Neural progenitor cell (in vitro differentiated cells): ENCODE data around the gene INTS11. TPM values are rescaled to one million over a fixed set of nuclear protein-coding genes. Genes with fewer than 3 reads are reported as not detected.

Source experiments
- DNase-seq: peaks from one replicate; pipeline ENCODE4 v3.0.0-alpha.2; 2016; ENCODE audit warnings: low spot score
- H2AFZ ChIP-seq: fragments of 200-600 bp; sonication (generic); replicated peaks from 2 replicates; pipeline ENCODE4 v1.6.1; 2016; ENCODE audit warnings: antibody characterized with exemption
- H3F3A ChIP-seq: fragments of 200-600 bp; sonication (generic); 2 replicates; pipeline ENCODE4 v1.6.1; 2016; ENCODE audit warnings: antibody characterized with exemption, low read depth
- H3K27ac ChIP-seq: fragments of 200-600 bp; sonication (generic); 2 replicates; pipeline ENCODE4 v1.5.1; 2016; ENCODE audit warnings: mild to moderate bottlenecking
- H3K27me3 ChIP-seq: fragments of 200-600 bp; sonication (generic); 2 replicates; pipeline ENCODE4 v1.6.1; 2016; ENCODE audit warnings: mild to moderate bottlenecking, moderate library complexity
- H3K36me3 ChIP-seq: fragments of 200-600 bp; sonication (generic); 2 replicates; pipeline ENCODE4 v1.5.1; 2016
- H3K4me1 ChIP-seq: fragments of 200-600 bp; sonication (generic); 2 replicates; pipeline ENCODE4 v1.6.1; 2016; ENCODE audit warnings: mixed run types
- H3K4me2 ChIP-seq: fragments of 200-600 bp; sonication (generic); 2 replicates; pipeline ENCODE4 v1.6.1; 2016
- H3K4me3 ChIP-seq: fragments of 200-600 bp; sonication (generic); 2 replicates; pipeline ENCODE4 v1.5.1; 2016
- H3K79me2 ChIP-seq: fragments of 200-600 bp; sonication (generic); 2 replicates; pipeline ENCODE4 v1.6.1; 2016; ENCODE audit warnings: low read depth
- H3K9ac ChIP-seq: fragments of 200-600 bp; sonication (generic); 2 replicates; pipeline ENCODE4 v1.6.1; 2016
- H3K9me3 ChIP-seq: fragments of 200-600 bp; sonication (generic); 2 replicates; pipeline ENCODE4 v1.5.1; 2016; ENCODE audit warnings: low read depth
- H4K20me1 ChIP-seq: fragments of 200-600 bp; sonication (generic); 2 replicates; pipeline ENCODE4 v1.6.1; 2016; ENCODE audit warnings: low read depth
- H3K27ac Mint-ChIP-seq: 3 replicates; pipeline ENCODE4 v1.8.0; 2021; ENCODE audit warnings: mixed read lengths
- H3K27me3 Mint-ChIP-seq: 2 replicates; pipeline ENCODE4 v1.8.0; 2022; ENCODE audit warnings: low read depth, mild to moderate bottlenecking, inconsistent platforms, moderate library complexity, mixed read lengths; ENCODE audit not compliant: insufficient read depth
- H3K36me3 Mint-ChIP-seq: 3 replicates; pipeline ENCODE4 v1.8.0; 2021; ENCODE audit warnings: mixed read lengths
- H3K4me1 Mint-ChIP-seq: 3 replicates; pipeline ENCODE4 v1.8.0; 2021; ENCODE audit warnings: mixed read lengths
- H3K4me3 Mint-ChIP-seq: 3 replicates; pipeline ENCODE4 v1.8.0; 2021; ENCODE audit warnings: mild to moderate bottlenecking, moderate library complexity, mixed read lengths
- H3K9me3 Mint-ChIP-seq: 3 replicates; pipeline ENCODE4 v1.8.0; 2020; ENCODE audit warnings: mixed read lengths
- CTCF ChIP-seq: fragments of 200-600 bp; sonication (generic); IDR thresholded peaks from 2 replicates; pipeline ENCODE4 v1.5.1; 2017; ENCODE audit warnings: antibody characterized with exemption, mild to moderate bottlenecking
- EZH2 ChIP-seq: fragments of 200-600 bp; sonication (generic); IDR thresholded peaks from 2 replicates; pipeline ENCODE4 v1.6.1; 2017; ENCODE audit warnings: antibody characterized with exemption, mild to moderate bottlenecking, moderate library complexity
- EZH2phosphoT487 ChIP-seq: fragments of 200-600 bp; sonication (generic); IDR thresholded peaks from 2 replicates; pipeline ENCODE4 v1.6.1; 2017; ENCODE audit warnings: antibody characterized with exemption
- total RNA-seq: library from RNA; depleted of rRNA; stranded (reverse); fragments of >200 nt; gene quantifications from 2 replicates; pipeline ENCODE4 v1.2.3, GENCODE V29; 2015; ENCODE audit warnings: low replicate concordance

The INTS11 gene
- total RNA-seq, 1 donor from 2014 or later, result 62.4 TPM

GRCh38 chr1:1367315-1367714 lies 42.9 kb upstream of the INTS11 start:
- no peak for TF ChIP-seq EZH2
- no peak for TF ChIP-seq EZH2phosphoT487
- TF ChIP-seq CTCF, result no peak

GRCh38 chr1:1366699-1367066 lies 42.2 kb upstream of the INTS11 start:
- no peaks in the 10 kb centered on the region for H3K36me3 ChIP-seq
- H3K4me3 ChIP-seq, result no peak overlapping the region
- TF ChIP-seq EZH2phosphoT487 (no peak), EZH2 (no peak), CTCF (no peak)
- H3K4me1 ChIP-seq, result no peaks in the 10 kb centered on the region
- H3K79me2 ChIP-seq, result no peaks in the 10 kb centered on the region
- DNase-seq, result no peak
- Mint-ChIP-seq H3K4me3 (no peak overlapping the region), H3K9me3 (no peaks in the 10 kb centered on the region), H3K27me3 (no peaks in the 10 kb centered on the region), H3K27ac (no peak overlapping the region), H3K36me3 (no peaks in the 10 kb centered on the region), H3K4me1 (peaks cover 6% of the 10 kb centered on the region)
- H4K20me1 ChIP-seq, result no peaks in the 10 kb centered on the region
- no peak overlapping the region for H3K27ac ChIP-seq
- H2AFZ ChIP-seq, result no peak overlapping the region
- H3F3A ChIP-seq, result peaks cover 15% of the 10 kb centered on the region
- no peak overlapping the region for H3K9ac ChIP-seq
- no peak overlapping the region for H3K4me2 ChIP-seq
- H3K9me3 ChIP-seq, result no peaks in the 10 kb centered on the region
- H3K27me3 ChIP-seq, result peaks cover 3% of the 10 kb centered on the region

More at GRCh38 chr1:1367315-1367714, 42.9 kb upstream of the INTS11 start:
- no peak overlapping the region for H3K4me3 ChIP-seq
- H3K27me3 Mint-ChIP-seq, result no peaks in the 10 kb centered on the region
- no peaks in the 10 kb centered on the region for H3K79me2 ChIP-seq
- H3K27ac ChIP-seq, result no peak overlapping the region
- H3K4me2 ChIP-seq, result no peak overlapping the region
- DNase-seq, result no peak
- H3K36me3 Mint-ChIP-seq, result no peaks in the 10 kb centered on the region
- no peaks in the 10 kb centered on the region for H3K4me1 ChIP-seq
- peaks cover 12% of the 10 kb centered on the region for H3F3A ChIP-seq
- no peaks in the 10 kb centered on the region for H3K9me3 Mint-ChIP-seq
- no peak overlapping the region for H3K27ac Mint-ChIP-seq
- no peak overlapping the region for H3K9ac ChIP-seq
- H3K4me3 Mint-ChIP-seq, result no peak overlapping the region
- no peak overlapping the region for H2AFZ ChIP-seq
- peaks cover under 1% of the 10 kb centered on the region for H3K4me1 Mint-ChIP-seq
- H4K20me1 ChIP-seq, result no peaks in the 10 kb centered on the region
- H3K9me3 ChIP-seq, result no peaks in the 10 kb centered on the region
- H3K27me3 ChIP-seq, result peaks cover 3% of the 10 kb centered on the region
- no peaks in the 10 kb centered on the region for H3K36me3 ChIP-seq

GRCh38 chr1:1365875-1366698 lies 41.6 kb upstream of the INTS11 start:
- no peaks in the 10 kb centered on the region for H4K20me1 ChIP-seq
- no peak overlapping the region for H3K4me2 ChIP-seq
- no peak overlapping the region for H3K27ac ChIP-seq
- no peak overlapping the region for H2AFZ ChIP-seq
- H3K9me3 ChIP-seq, result no peaks in the 10 kb centered on the region
- no peak overlapping the region for H3K9ac ChIP-seq
- Mint-ChIP-seq H3K27ac (no peak overlapping the region), H3K4me3 (no peak overlapping the region), H3K9me3 (no peaks in the 10 kb centered on the region), H3K27me3 (no peaks in the 10 kb centered on the region), H3K36me3 (no peaks in the 10 kb centered on the region), H3K4me1 (peaks cover 8% of the 10 kb centered on the region)
- no peaks in the 10 kb centered on the region for H3K36me3 ChIP-seq
- no peak for DNase-seq
- no peak overlapping the region for H3K4me3 ChIP-seq
- H3K4me1 ChIP-seq, result no peaks in the 10 kb centered on the region
- H3K27me3 ChIP-seq, result peaks cover 3% of the 10 kb centered on the region
- no peaks in the 10 kb centered on the region for H3K79me2 ChIP-seq
- peaks cover 20% of the 10 kb centered on the region for H3F3A ChIP-seq
- TF ChIP-seq EZH2phosphoT487 (no peak), EZH2 (no peak), CTCF (no peak)
